K562 (cell line): ENCODE results near the gene SPRYD3. TPM values are rescaled to one million over a fixed set of nuclear protein-coding genes. Genes with fewer than 3 reads are reported as not detected.

ENCODE experiments used
- ATAC-seq: fragments of 200-7000 bp; cut with Tn5 transposase; 3 replicates; pipeline ENCODE4 v1.9.1; 2020; ENCODE audit warnings: moderate library complexity
- BruUV-seq: library from RNA; stranded (reverse); fragments of 400-500 nt; replicated peaks from 2 replicates; lab custom pipeline; 2021; lab: Mats Ljungman, UMichigan
- CTCF ChIA-PET: fragments of 300-600 bp; formaldehyde crosslinking; extraction: SDS; loops from one replicate; lab custom pipeline; 2021; ENCODE audit warnings: low intra/inter-chr PET ratio; lab: Yijun Ruan, JAX
- POLR2A ChIA-PET: fragments of 300-600, 350-650 bp; sonication (Branson Sonifier 250); formaldehyde crosslinking; extraction: SDS; loops from one replicate; lab custom pipeline; 2021; ENCODE audit warnings: antibody characterized with exemption, inconsistent platforms; lab: Yijun Ruan, JAX
- DNase-seq, 4 experiments: peaks; one replicate each; pipeline versions ENCODE4 v3.0.0 to v3.0.0-alpha.2; 2011 to 2018; ENCODE audit warnings: low spot score in 3 of 4, mixed read lengths in 3 of 4; ENCODE audit errors: extremely low read depth in 1 of 4
- FAIRE-seq: peaks from 2 replicates; lab custom pipeline; 2011; peaks lifted over from hg19 to GRCh38; lab: Jason Lieb, UNC
- H2AFZ ChIP-seq: 2 replicates; pipeline ENCODE4 v1.6.0; 2011; ENCODE audit warnings: low read depth, low read length, control low read depth, inconsistent platforms
- H3K27ac ChIP-seq: fragments of 200-600 bp; 3 replicates; pipeline ENCODE4 v1.8.0; 2011; ENCODE audit warnings: low read depth, mild to moderate bottlenecking, control low read depth, inconsistent platforms, low read length, moderate library complexity, mixed read lengths; ENCODE audit errors: extremely low read depth
- H3K27me3 ChIP-seq, 2 experiments: fragments of 300-600 bp in 1 of 2; 2 replicates in 1 of 2; 3 replicates in 1 of 2; pipeline versions ENCODE4 v1.6.0 to v1.8.0; 2011; ENCODE audit warnings: inconsistent platforms in 2 of 2, low read length in 2 of 2, mild to moderate bottlenecking in 1 of 2, mixed read lengths in 1 of 2, moderate library complexity in 1 of 2; ENCODE audit not compliant: control insufficient read depth in 2 of 2, insufficient read depth in 2 of 2
- H3K36me3 ChIP-seq: fragments of 300-600 bp; 3 replicates; pipeline ENCODE4 v1.8.0; 2011; ENCODE audit warnings: mild to moderate bottlenecking, low read length, inconsistent platforms; ENCODE audit not compliant: control insufficient read depth, insufficient read depth
- H3K4me1 ChIP-seq, 2 experiments: fragments of 200-600 bp in 1 of 2; replicated peaks in 1 of 2; 2 replicates in 1 of 2; 3 replicates in 1 of 2; pipeline versions ENCODE4 v1.5.1 to v1.8.0; 2011; ENCODE audit warnings: inconsistent platforms in 2 of 2, low read length in 2 of 2, mild to moderate bottlenecking in 1 of 2, mixed read lengths in 1 of 2, moderate library complexity in 1 of 2; ENCODE audit not compliant: control insufficient read depth in 2 of 2, insufficient read depth in 2 of 2
- H3K4me2 ChIP-seq: 2 replicates; pipeline ENCODE4 v1.6.1; 2011; ENCODE audit warnings: low read length, control low read depth, inconsistent platforms, mixed read lengths; ENCODE audit not compliant: insufficient read depth
- H3K4me3 ChIP-seq: fragments of 200-600 bp; sonication (generic), shearing (Covaris generic); 2 replicates; pipeline ENCODE4 v1.5.1; 2016; ENCODE audit warnings: control low read depth, inconsistent platforms
- H3K79me2 ChIP-seq: fragments of 200-600 bp; 3 replicates; pipeline ENCODE4 v1.8.0; 2011; ENCODE audit warnings: low read length, inconsistent platforms; ENCODE audit not compliant: control insufficient read depth, insufficient read depth
- H3K9ac ChIP-seq, 2 experiments: 2 replicates each; pipeline versions ENCODE4 v1.6.0 to v1.6.1; 2011; ENCODE audit warnings: low read depth in 2 of 2, low read length in 2 of 2, control low read depth in 1 of 2, inconsistent platforms in 1 of 2, mild to moderate bottlenecking in 1 of 2, mixed read lengths in 1 of 2; ENCODE audit not compliant: insufficient read depth in 1 of 2
- H3K9me1 ChIP-seq: one replicate; pipeline ENCODE4 v1.6.0; 2011; ENCODE audit warnings: inconsistent platforms, mild to moderate bottlenecking, low read length, moderate library complexity; ENCODE audit not compliant: control insufficient read depth, insufficient read depth
- H3K9me3 ChIP-seq: replicated peaks from 2 replicates; pipeline ENCODE4 v1.5.1; 2011; ENCODE audit warnings: low read depth, low read length, inconsistent platforms; ENCODE audit not compliant: control insufficient read depth, insufficient read depth
- H4K20me1 ChIP-seq: replicated peaks from 2 replicates; pipeline ENCODE4 v1.6.1; 2011; ENCODE audit warnings: low read length, inconsistent platforms, mixed read lengths; ENCODE audit not compliant: control insufficient read depth, insufficient read depth
- POLR2G ChIP-seq: fragments of 200-400 bp; formaldehyde crosslinking; IDR thresholded peaks from 2 replicates; pipeline ENCODE4 v1.6.1; 2017; ENCODE audit warnings: low read depth, mild to moderate bottlenecking, antibody characterized with exemption, low read length, moderate library complexity
- ZNF644 ChIP-seq: fragments of 200-800 bp; sonication (Bioruptor generic); IDR thresholded peaks from 2 replicates; pipeline ENCODE4 v1.6.1; 2016; ENCODE audit warnings: low read depth, missing genetic modification characterization, missing compliant biosample characterization
- WGBS: fragments of 100-300 bp; shearing (Covaris generic); methylation state at CpG from one replicate; pipeline ENCODE4 v1.1.6; 2016; ENCODE audit warnings: low coverage, mixed read lengths; ENCODE audit not compliant: insufficient coverage; ENCODE audit errors: missing lambda C conversion rate; 5-methylcytosine and 5-hydroxymethylcytosine counted together
- in situ Hi-C: fragments of 300-500 bp; cut with MboI; formaldehyde crosslinking; loops from 4 replicates; pipeline ENCODE4 v1.15.0; 2018; ENCODE audit warnings: inconsistent platforms, mixed read lengths
- intact Hi-C: fragments of 100-400 bp; cut with micrococcal nuclease; formaldehyde crosslinking; loops from 2 replicates; pipeline ENCODE4 v1.14.2; 2022
- polyA plus RNA-seq, 8 experiments: library from polyadenylated mRNA; depleted of rRNA in 4 of 8; stranded (reverse) in 5 of 8; unstranded in 3 of 8; fragments of >200 nt; fragmentation: Nextera tagmentation in 2 of 8; fragmentation: Illumina TruSeq in 1 of 8; extraction: Ambion mirVana in 2 of 8; extraction: Trizol in 1 of 8; gene quantifications; 2 replicates each; pipeline versions ENCODE4 v1.2.1 to v1.2.3, GENCODE V29; 2011 to 2014; ENCODE audit warnings: inconsistent platforms in 1 of 8, missing spikeins in 1 of 8
- total RNA-seq, 7 experiments: library from RNA; depleted of rRNA in 6 of 7; stranded (reverse); fragments of >200 nt in 6 of 7; fragmentation: Illumina TruSeq in 2 of 7; extraction: Trizol in 2 of 7; gene quantifications; 2 replicates each; pipeline versions ENCODE4 v1.2.1 to v1.2.3, GENCODE V29; 2011 to 2021; ENCODE audit warnings: low replicate concordance in 1 of 7

SPRYD3 gene
- total and polyA plus RNA-seq, 9 of the 15 experiments (the other 6 are each of a cell fraction or from before 2014, with no cell fraction given) = 1.5 to 13.6 (median 7.6) TPM

DNA sequence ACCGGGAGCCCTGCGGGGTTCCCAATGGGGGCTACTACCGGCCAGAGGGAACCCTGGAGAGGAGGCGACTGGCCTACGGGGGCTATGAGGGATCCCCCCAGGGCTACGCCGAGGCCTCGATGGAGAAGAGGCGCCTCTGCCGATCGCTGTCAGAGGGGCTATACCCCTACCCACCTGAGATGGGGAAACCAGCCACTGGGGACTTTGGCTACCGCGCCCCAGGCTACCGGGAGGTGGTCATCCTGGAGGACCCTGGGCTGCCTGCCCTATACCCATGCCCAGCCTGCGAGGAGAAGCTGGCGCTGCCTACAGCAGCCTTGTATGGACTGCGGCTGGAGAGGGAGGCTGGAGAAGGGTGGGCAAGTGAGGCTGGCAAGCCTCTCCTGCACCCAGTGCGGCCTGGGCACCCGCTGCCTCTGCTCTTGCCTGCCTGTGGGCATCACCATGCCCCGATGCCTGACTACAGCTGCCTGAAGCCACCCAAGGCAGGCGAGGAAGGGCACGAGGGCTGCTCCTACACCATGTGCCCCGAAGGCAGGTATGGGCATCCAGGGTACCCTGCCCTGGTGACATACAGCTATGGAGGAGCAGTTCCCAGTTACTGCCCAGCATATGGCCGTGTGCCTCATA is 19.6 kb downstream of the SPRYD3 start:
- DNase-seq = no peak
- BruUV-seq = no TSS peak
- 47% methylated on average over 22 of the region's 24 CpGs for WGBS
- Histone ChIP-seq H3K79me2 (no peaks in the 10 kb centered on the region), H3K9me3 (no peaks in the 10 kb centered on the region), H3K4me1 (peaks cover 11 to 66% of the 10 kb centered on the region in 2 experiments; a peak in 4 of 5 replicates), H2AFZ (no peak overlapping the region), H3K9me1 (no peaks in the 10 kb centered on the region)
- POLR2A ChIA-PET = interaction anchor here (0.6 to 0.7 kb wide), 3 partner anchors 8 to 210 kb away, joined by 3 to 4 read pairs (median 4); no protein-coding TSS in a partner anchor
- 0 out of 2 replicates have a peak, but pooled peaks have one; percentile 54 for TF ChIP-seq POLR2G
- TF ChIP-seq ZNF644 (tag) = no peak
- TF ChIP-seq, all 486 proteins: peak for 1
- CTCF ChIA-PET = no interaction called here
- H3K36me3 ChIP-seq = no peaks in the 10 kb centered on the region
- intact Hi-C loops (loop anchor here (10.0 kb wide), 1 partner anchor 445 kb away; the partner anchor contains the start of genes NPFF and TARBP2), in situ Hi-C loops (loop anchor here (10.0 kb wide), 1 partner anchor 145 kb away; the partner anchor contains the start of gene ITGB7)
- FAIRE-seq (no peak), ATAC-seq (no peak)
- H3K9ac ChIP-seq = peak overlapping the region in 1 of 2 experiments; percentile 19; a peak in 1 of 4 replicates
- H3K27ac ChIP-seq = no peak overlapping the region
- H3K4me2 ChIP-seq = no peak overlapping the region
- H4K20me1 ChIP-seq = no peaks in the 10 kb centered on the region
- H3K4me3 ChIP-seq = no peak overlapping the region
- H3K27me3 ChIP-seq = no peaks in the 10 kb centered on the region
